Adipose tissue (tissue), 3 donors: ENCODE results near the gene GDF2. TPM values are rescaled to one million over a fixed set of nuclear protein-coding genes. Genes with fewer than 3 reads are reported as not detected.

Experiments
- H3K27ac ChIP-seq: one replicate; pipeline ENCODE4 v1.5.1; 2013; ENCODE audit warnings: low read depth, low read length
- WGBS, 3 donors: extraction: QIAGEN DNeasy Blood & Tissue Kit; methylation state at CpG; one replicate each; pipeline ENCODE4 v1.1.7; 2013; 5-methylcytosine and 5-hydroxymethylcytosine counted together
- polyA plus RNA-seq, 3 donors: library from polyadenylated mRNA; stranded (reverse); fragments of 200-250 nt; gene quantifications; one replicate each; pipeline ENCODE4 v1.2.3, GENCODE V29; 2013
- donor health status: healthy with polysubstance abuse.
- donor health status: Bipolar disorder and iron deficiency.
- donor health status: healthy.

GDF2 gene
- polyA plus RNA-seq, 3 donors: not detected

DNA sequence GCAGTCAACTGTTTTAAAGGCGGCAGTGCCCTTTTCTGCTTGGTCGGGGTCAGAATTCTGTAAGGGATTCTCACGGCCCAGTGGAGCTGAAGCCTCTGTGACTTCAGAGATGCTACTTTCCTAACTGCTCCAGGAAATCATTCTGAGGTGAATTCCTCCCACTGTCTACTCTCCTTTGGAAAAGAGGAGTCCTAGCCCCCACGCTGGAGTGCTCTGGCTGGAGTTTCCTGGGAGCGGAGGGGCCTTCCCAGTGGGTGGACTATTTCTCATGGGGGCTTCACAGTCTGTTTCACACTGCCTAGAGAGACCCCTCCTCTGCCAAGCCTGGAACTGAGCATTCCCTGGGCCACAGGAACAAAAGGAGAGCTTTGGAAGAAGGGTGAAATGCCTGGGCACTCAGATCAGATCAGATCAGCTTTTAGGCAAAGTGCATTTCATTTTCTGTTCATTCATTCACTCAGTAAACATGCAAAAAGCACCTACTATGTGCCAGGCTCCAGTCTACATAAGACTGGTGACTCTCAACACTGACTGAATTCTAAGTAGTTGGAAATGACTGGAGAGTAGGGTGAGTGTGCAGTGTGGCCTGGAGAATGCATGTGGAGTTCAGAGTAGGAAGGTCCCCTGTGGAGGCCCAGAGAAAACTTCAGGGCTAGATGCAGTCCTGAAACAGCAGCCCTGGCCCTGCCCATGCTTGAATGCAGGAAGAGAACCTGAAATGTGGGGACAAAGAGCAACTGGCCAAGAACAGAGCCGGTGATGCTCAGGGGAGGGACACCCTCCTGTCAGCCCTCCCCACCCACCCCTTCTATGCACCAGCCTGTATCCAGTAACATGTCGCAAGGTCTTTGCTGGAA is 49.6 kb downstream of the GDF2 start:
- H3K27ac ChIP-seq: no peak overlapping the region
- WGBS, 3 donors: 83 to 89% (median 83%) methylated on average over 7 of the region's 7 CpGs

GRCh38 chr10:47372726-47373125 is 50.5 kb downstream of the GDF2 start:
- 72 to 90% (median 75%) methylated on average over 6 of the region's 6 CpGs for WGBS, 3 donors
- no peak overlapping the region for H3K27ac ChIP-seq

DNA sequence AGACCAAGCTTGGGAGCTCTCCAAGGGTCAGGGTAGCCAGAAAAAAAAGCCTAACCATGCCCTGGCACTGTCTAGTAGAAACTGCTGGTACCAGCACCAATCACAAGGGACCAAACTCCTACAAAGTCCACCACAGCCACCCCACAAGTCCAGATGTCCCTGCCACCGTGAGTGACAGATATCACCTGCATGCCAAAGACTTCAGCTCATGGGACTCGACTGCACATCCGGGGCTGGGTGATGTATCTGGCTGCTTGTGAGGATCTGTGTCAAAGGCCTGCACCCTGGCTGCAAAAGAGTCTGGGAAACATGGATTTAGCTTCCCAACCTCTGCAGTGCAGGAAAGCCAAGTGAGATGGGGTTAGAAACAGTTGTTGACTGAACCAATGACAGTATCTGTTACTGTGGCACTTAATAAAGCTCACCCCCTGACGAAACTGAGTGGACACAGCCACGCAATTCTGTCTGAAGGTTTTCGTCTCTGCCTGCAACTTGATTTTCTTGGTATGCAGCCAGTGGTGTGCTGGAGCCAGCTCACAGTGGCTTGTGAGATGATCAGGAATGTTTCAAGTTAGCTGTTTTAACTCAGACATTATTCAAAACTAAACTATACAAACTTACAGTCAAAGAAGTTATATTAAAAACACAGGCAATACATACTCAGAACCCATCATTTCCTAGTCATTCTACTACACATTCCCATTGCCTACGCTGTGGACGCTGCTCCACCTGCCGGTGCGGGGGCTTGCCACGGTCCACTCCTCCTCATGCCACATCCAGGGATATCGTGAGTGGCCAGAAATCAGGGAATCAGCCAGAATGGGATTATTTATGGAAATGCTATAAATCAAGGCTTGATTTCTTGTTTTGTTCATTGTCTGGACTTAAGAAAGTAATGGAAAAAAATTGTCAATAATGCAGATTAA is 52.6 kb downstream of the GDF2 start:
- H3K27ac ChIP-seq: no peak overlapping the region
- 57 to 83% (median 61%) methylated on average over 12 of the region's 12 CpGs for WGBS, 3 donors

DNA sequence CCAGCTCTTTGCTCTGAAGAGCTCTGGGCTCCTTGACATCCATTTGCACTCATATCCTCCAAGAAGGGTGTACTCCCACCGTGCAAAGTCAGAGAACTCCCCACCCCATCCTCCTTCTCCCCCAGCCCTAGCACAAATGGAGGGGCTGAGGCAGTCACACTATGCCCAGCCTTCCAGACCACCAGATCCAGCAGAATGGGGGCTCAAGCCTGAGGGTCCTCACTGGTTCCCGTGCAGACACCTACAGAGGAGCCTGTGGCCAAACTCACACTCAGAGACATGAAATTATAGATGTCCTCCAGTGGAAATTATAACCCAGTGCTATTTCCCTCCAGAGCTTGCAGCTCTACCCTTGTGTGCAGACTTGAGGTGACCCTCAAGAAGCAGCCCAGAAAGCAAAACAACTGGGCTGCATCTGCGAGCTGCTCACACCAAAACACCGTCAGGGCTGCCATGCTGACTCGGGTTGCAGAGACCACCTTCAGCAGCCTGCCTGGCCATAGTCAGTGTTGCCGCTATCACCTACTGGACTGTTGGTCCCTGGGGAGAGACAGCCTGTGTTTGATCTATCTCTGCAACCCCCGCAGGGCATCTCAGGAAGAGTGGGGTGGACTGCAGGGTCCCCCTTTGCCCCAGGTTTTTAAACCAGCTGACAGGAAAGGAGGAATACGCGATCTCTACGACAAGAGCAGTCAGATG is 54.4 kb downstream of the GDF2 start:
- no peak overlapping the region for H3K27ac ChIP-seq
- 67 to 79% (median 76%) methylated on average over 10 of the region's 10 CpGs for WGBS, 3 donors

Other genes starting within 250 kb of the GDF2 start
- gene GDF10, start 22.3 kb upstream of the GDF2 start, polyA plus RNA-seq: 1 to 10 TPM in 1 of 3 donors, under 1 TPM in 2; 0.33 to 7.0 (median 0.34) TPM
- gene RBP3, start 25.9 kb downstream of the GDF2 start, polyA plus RNA-seq: not detected
- under 1 TPM in 2 of 3 donors, not detected in 1; 0.06 TPM for gene ZNF488, start 61.8 kb downstream of the GDF2 start, polyA plus RNA-seq
- gene ANXA8, start 161.7 kb downstream of the GDF2 start, polyA plus RNA-seq: 10 to 100 TPM in 2 of 3 donors, under 1 TPM in 1; 0.20 to 12.7 (median 11.1) TPM
- not detected for gene FAM25G, start 169.2 kb downstream of the GDF2 start, polyA plus RNA-seq
- 1 to 10 TPM; 3.4 to 6.1 (median 5.5) TPM for gene AGAP9, start 201.2 kb downstream of the GDF2 start, polyA plus RNA-seq